ENCODE measurements around the gene PCSK6. TPM values are rescaled to one million over a fixed set of nuclear protein-coding genes. Genes with fewer than 3 reads are reported as not detected.

The PCSK6 gene
- total RNA-seq, 2 donors from 2014 or later, result 29.9 to 39.5 TPM

GRCh38 chr15:101332061-101332467, 157.4 kb downstream of the PCSK6 start:
- Histone ChIP-seq H3K36me3 (no peaks in the 10 kb centered on the region), H3K27ac (no peak overlapping the region), H3K27me3 (no peaks in the 10 kb centered on the region), H3K4me1 (no peaks in the 10 kb centered on the region), H3K9me3 (no peaks in the 10 kb centered on the region), H3K4me3 (no peak overlapping the region), H3K9ac (ENCODE audit: low read depth in 2 of 2, low read length in 2 of 2) (no peak overlapping the region)
- no peak for TF ChIP-seq CTCF (IDR thresholded peaks at IDR 0.05)
- DNase-seq, result no peak
- intact Hi-C loops (cut with DNase I), result no loop called here

GRCh38 chr15:101329867-101330380, 159.6 kb downstream of the PCSK6 start:
- H3K36me3 ChIP-seq, result no peaks in the 10 kb centered on the region
- DNase-seq, result no peak
- H3K27ac ChIP-seq, result no peak overlapping the region
- H3K9me3 ChIP-seq, result no peaks in the 10 kb centered on the region
- no peak overlapping the region for H3K9ac ChIP-seq (ENCODE audit: low read depth in 2 of 2, low read length in 2 of 2)
- intact Hi-C loops (cut with DNase I), result no loop called here
- no peak overlapping the region for H3K4me3 ChIP-seq
- H3K4me1 ChIP-seq, result no peaks in the 10 kb centered on the region
- no peaks in the 10 kb centered on the region for H3K27me3 ChIP-seq
- no peak for TF ChIP-seq CTCF (IDR thresholded peaks at IDR 0.05)

GRCh38 chr15:101329309-101329863, 160.1 kb downstream of the PCSK6 start:
- no peak for TF ChIP-seq CTCF (IDR thresholded peaks at IDR 0.05)
- no peak overlapping the region for H3K9ac ChIP-seq (ENCODE audit: low read depth in 2 of 2, low read length in 2 of 2)
- intact Hi-C loops (cut with DNase I), result no loop called here
- no peak overlapping the region for H3K4me3 ChIP-seq
- no peaks in the 10 kb centered on the region for H3K36me3 ChIP-seq
- no peak overlapping the region for H3K27ac ChIP-seq
- H3K27me3 ChIP-seq, result no peaks in the 10 kb centered on the region
- H3K4me1 ChIP-seq, result no peaks in the 10 kb centered on the region
- no peak for DNase-seq
- H3K9me3 ChIP-seq, result no peaks in the 10 kb centered on the region

DNA sequence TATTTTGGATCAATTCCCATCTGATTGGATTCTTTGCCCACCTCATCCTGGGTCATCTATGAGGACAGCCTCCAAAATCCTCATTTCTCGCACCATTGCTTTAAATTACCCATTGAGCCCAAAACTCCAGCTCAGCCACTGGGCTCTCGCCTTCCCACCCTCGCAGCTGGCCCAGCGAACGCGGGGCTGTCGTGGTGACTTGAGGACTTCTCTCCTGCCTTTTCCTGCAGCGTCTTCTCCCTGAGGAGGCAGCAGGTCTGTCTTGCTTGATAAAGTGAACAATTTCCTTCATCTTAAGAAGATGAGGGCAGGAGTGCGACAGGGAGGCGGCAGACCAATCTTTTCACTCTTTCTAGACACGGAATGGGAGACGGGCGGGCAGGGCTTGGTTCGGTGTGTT, 161.5 kb downstream of the PCSK6 start:
- Histone ChIP-seq H3K4me1 (no peaks in the 10 kb centered on the region), H3K36me3 (no peaks in the 10 kb centered on the region), H3K9ac (ENCODE audit: low read depth in 2 of 2, low read length in 2 of 2) (no peak overlapping the region), H3K27ac (no peak overlapping the region), H3K27me3 (no peaks in the 10 kb centered on the region), H3K4me3 (no peak overlapping the region), H3K9me3 (no peaks in the 10 kb centered on the region)
- intact Hi-C loops (cut with DNase I), result no loop called here
- TF ChIP-seq CTCF (IDR thresholded peaks at IDR 0.05), result no peak
- DNase-seq, result no peak

DNA sequence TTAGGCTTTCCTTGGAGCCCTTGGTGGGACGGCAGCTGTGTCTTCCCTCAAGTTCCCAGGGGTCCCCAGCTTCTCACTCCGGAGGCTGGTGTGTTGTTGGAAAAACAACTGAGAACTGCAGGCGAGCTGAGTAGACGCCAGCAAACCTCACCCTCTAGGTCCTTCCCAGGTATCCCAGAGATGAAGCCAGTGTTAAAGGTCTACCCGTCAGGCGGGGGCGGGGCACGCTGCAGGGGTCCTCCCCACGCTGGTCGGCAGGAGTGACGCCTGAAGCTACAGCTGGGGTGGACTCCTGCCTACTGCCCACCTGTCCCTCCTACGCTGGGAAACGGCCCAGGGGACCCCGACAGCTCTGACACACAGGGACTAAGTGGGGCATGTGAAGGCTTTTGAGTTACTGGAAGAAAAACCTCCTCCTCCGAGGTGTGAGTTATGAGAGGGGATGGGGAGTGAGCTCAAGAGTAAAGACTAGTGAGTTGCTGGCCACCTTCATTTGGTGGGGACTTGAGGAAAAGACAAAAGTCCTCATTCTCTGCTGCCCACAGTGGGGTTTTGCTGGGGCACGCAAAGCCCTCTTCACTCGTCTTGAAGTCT, 162.3 kb downstream of the PCSK6 start:
- Histone ChIP-seq H3K9ac (ENCODE audit: low read depth in 2 of 2, low read length in 2 of 2) (no peak overlapping the region), H3K4me1 (no peaks in the 10 kb centered on the region), H3K9me3 (no peaks in the 10 kb centered on the region), H3K27ac (no peak overlapping the region), H3K4me3 (no peak overlapping the region), H3K27me3 (no peaks in the 10 kb centered on the region), H3K36me3 (no peaks in the 10 kb centered on the region)
- no peak for DNase-seq
- TF ChIP-seq CTCF (IDR thresholded peaks at IDR 0.05), result no peak
- intact Hi-C loops (cut with DNase I), result no loop called here
